ENCODE data around the gene HSBP1. TPM values are rescaled to one million over a fixed set of nuclear protein-coding genes. Genes with fewer than 3 reads are reported as not detected.

HSBP1 gene
- total and polyA plus RNA-seq, 11 donors = 20.4 to 174 (median 141) TPM

GRCh38 chr16:83794860-83795554, 12.8 kb upstream of the HSBP1 start:
- intact Hi-C loops (cut with DNase I) = no loop called here
- Histone ChIP-seq H3K27me3 (no peaks in the 10 kb centered on the region), H3K4me3 (no peak overlapping the region), H3K27ac (no peak overlapping the region), H3K9me3 (peaks cover 0 to 8% (median 0%) of the 10 kb centered on the region in 12 donors), H3K36me3 (peaks cover 0 to 10% (median 0%) of the 10 kb centered on the region in 9 donors), H3K4me1 (peaks cover 0 to 7% (median 0%) of the 10 kb centered on the region in 12 donors)
- WGBS, 4 donors = 76 to 80% (median 77%) methylated on average over 10 of the region's 10 CpGs
- ATAC-seq (no peak), DNase-seq (no peak)
- TF ChIP-seq, protein P1, sequence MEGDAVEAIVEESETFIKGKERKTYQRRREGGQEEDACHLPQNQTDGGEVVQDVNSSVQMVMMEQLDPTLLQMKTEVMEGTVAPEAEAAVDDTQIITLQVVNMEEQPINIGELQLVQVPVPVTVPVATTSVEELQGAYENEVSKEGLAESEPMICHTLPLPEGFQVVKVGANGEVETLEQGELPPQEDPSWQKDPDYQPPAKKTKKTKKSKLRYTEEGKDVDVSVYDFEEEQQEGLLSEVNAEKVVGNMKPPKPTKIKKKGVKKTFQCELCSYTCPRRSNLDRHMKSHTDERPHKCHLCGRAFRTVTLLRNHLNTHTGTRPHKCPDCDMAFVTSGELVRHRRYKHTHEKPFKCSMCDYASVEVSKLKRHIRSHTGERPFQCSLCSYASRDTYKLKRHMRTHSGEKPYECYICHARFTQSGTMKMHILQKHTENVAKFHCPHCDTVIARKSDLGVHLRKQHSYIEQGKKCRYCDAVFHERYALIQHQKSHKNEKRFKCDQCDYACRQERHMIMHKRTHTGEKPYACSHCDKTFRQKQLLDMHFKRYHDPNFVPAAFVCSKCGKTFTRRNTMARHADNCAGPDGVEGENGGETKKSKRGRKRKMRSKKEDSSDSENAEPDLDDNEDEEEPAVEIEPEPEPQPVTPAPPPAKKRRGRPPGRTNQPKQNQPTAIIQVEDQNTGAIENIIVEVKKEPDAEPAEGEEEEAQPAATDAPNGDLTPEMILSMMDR (IDR thresholded peaks at IDR 0.05) = no peak
- no peak for TF ChIP-seq POLR2A (IDR thresholded peaks at IDR 0.05)

DNA sequence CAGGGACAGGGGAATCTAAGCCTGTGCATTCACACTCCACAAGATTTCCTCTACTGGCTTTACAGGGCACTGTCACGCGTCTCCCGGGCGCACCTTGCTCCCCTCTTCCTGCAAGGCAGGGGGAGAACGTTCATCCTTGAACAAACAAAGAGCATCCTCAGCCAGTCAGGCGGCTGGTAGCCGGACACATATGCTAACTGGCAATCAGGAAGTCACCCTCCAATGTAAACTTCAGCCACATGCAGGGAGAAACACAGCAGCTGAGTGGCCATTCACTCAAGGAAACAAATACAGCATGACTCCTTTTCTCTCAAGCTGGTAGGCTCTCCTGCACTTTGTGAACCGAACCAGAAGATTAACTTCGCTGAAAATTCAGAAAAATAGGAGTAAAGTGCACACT, 10.8 kb upstream of the HSBP1 start:
- no peak for DNase-seq
- 83 to 90% (median 85%) methylated on average over 9 of the region's 9 CpGs for WGBS, 4 donors

DNA sequence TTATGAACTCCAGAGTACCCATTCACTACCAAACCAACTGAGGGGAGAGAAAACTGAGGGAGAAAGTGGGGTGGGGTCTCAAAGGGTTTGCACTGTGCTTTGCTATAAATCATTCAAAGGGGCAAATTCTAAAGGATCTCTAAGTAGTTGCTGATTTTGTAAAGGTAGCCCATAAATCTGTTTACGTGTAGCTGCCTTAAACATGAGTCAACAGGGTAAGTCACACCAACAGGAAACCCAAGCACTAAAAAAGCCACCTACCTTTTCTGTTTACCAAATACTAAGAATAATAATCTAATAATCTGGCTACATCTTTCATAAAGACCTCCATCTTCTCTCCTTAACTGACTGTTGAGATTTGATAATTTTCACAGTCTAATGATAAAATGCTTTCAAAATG, 8.4 kb upstream of the HSBP1 start:
- intact Hi-C loops (cut with DNase I) = no loop called here
- H3K27me3 ChIP-seq = no peaks in the 10 kb centered on the region
- no peaks in the 10 kb centered on the region for H3K9me3 ChIP-seq
- TF ChIP-seq, protein P1 (IDR thresholded peaks at IDR 0.05) = no peak
- TF ChIP-seq POLR2A (IDR thresholded peaks at IDR 0.05) = no peak
- no peak overlapping the region for H3K27ac ChIP-seq
- H3K4me1 ChIP-seq = peaks cover 0 to 22% (median 5%) of the 10 kb centered on the region in 12 donors
- WGBS, 4 donors = 58 to 96% (median 94%) methylated on average over 1 of the region's 1 CpG
- no peak for DNase-seq
- peaks cover 0 to 10% (median 0%) of the 10 kb centered on the region in 9 donors for H3K36me3 ChIP-seq
- no peak overlapping the region for H3K4me3 ChIP-seq
- no peak for ATAC-seq

More for the DNA sequence above, 10.8 kb upstream of the HSBP1 start:
- peaks cover 0 to 10% (median 0%) of the 10 kb centered on the region in 9 donors for H3K36me3 ChIP-seq
- peaks cover 0 to 11% (median 0%) of the 10 kb centered on the region in 12 donors for H3K4me1 ChIP-seq
- peaks cover 0 to 8% (median 0%) of the 10 kb centered on the region in 12 donors for H3K9me3 ChIP-seq
- H3K4me3 ChIP-seq = no peak overlapping the region
- no peak for ATAC-seq
- intact Hi-C loops (cut with DNase I) = no loop called here
- H3K27me3 ChIP-seq = no peaks in the 10 kb centered on the region
- H3K27ac ChIP-seq = no peak overlapping the region
- TF ChIP-seq, protein P1 (IDR thresholded peaks at IDR 0.05) = no peak
- TF ChIP-seq POLR2A (IDR thresholded peaks at IDR 0.05) = no peak

- Histone ChIP-seq H3K27ac (peak overlapping the region in 7 of 12 donors; percentile 32 to 76 (median 51)), H3K4me1 (peaks cover 0 to 39% (median 5%) of the 10 kb centered on the region in 12 donors), H3K36me3 (peaks cover 0 to under 1% (median 0%) of the 10 kb centered on the region in 9 donors), H3K4me3 (peak overlapping the region in 10 of 12 donors; percentile 9 to 50 (median 38)), H3K27me3 (no peaks in the 10 kb centered on the region), H3K9me3 (no peaks in the 10 kb centered on the region)
- TF ChIP-seq, protein P1 (IDR thresholded peaks at IDR 0.05) = no peak
- no peak for DNase-seq
- 22 to 29% (median 24%) methylated on average over 6 of the region's 6 CpGs for WGBS, 4 donors
- intact Hi-C loops (cut with DNase I) = no loop called here
- ATAC-seq = peak in 3 of 4 donors; percentile 23 to 63 (median 29)
These were observed 5.6 kb upstream of the HSBP1 start for GRCh38 chr16:83802135-83802534.

Measured in heart left ventricle (tissue), 16 donors.